Kidney epithelial cell (primary cell): ENCODE data around the gene DCTPP1. TPM values are rescaled to one million over a fixed set of nuclear protein-coding genes. Genes with fewer than 3 reads are reported as not detected.
"Not testable (repeated sequence)": the region's sequence is repeated elsewhere in the genome, so short reads cannot be mapped to it uniquely, and the experiment has no call there.

Experiments used
- DNase-seq: peaks from one replicate; pipeline ENCODE4 v3.0.0-alpha.2; 2010; ENCODE audit warnings: low read depth
- H3K27me3 ChIP-seq: 2 replicates; pipeline ENCODE4 v1.6.0; 2011; ENCODE audit warnings: low read length; ENCODE audit not compliant: control insufficient read depth, insufficient read depth
- H3K36me3 ChIP-seq: 2 replicates; pipeline ENCODE4 v1.5.1; 2011; ENCODE audit warnings: low read length; ENCODE audit not compliant: control insufficient read depth, insufficient read depth
- H3K4me3 ChIP-seq: 2 replicates; pipeline ENCODE4 v1.5.1; 2011; ENCODE audit warnings: low read depth, mild to moderate bottlenecking, control low read depth, low read length
- CTCF ChIP-seq: IDR thresholded peaks from 2 replicates; pipeline ENCODE4 v1.5.1; 2011; ENCODE audit warnings: mild to moderate bottlenecking, moderate library complexity, low read length, control low read depth, inconsistent platforms; ENCODE audit not compliant: insufficient read depth, poor library complexity, severe bottlenecking
- total RNA-seq: library from RNA; depleted of rRNA; stranded (reverse); fragments of >200 nt; gene quantifications from 2 replicates; pipeline ENCODE4 v1.2.3, GENCODE V29; 2015

DCTPP1 gene
- total RNA-seq, 1 donor from 2014 or later = 42.1 TPM

GRCh38 chr16:30399435-30400186 is 30.2 kb downstream of the DCTPP1 start:
- TF ChIP-seq CTCF = no peak
- DNase-seq = no peak
- Histone ChIP-seq H3K27me3 (no peaks in the 10 kb centered on the region), H3K36me3 (no peaks in the 10 kb centered on the region), H3K4me3 (peak overlapping the region; percentile 33)

GRCh38 chr16:30398661-30399434 is 31.0 kb downstream of the DCTPP1 start:
- TF ChIP-seq CTCF = no peak

GRCh38 chr16:30397776-30398660 is 31.8 kb downstream of the DCTPP1 start:
- no peaks in the 10 kb centered on the region for H3K27me3 ChIP-seq
- no peak for TF ChIP-seq CTCF
- H3K36me3 ChIP-seq = no peaks in the 10 kb centered on the region
- no peak overlapping the region for H3K4me3 ChIP-seq
- no peak for DNase-seq

More at GRCh38 chr16:30398661-30399434, 31.0 kb downstream of the DCTPP1 start:
- Histone ChIP-seq H3K4me3 (no peak overlapping the region), H3K27me3 (no peaks in the 10 kb centered on the region), H3K36me3 (no peaks in the 10 kb centered on the region)
- DNase-seq = no peak

GRCh38 chr16:30397056-30397455 is 32.8 kb downstream of the DCTPP1 start:
- no peaks in the 10 kb centered on the region for H3K36me3 ChIP-seq
- no peaks in the 10 kb centered on the region for H3K27me3 ChIP-seq
- TF ChIP-seq CTCF = no peak
- no peak for DNase-seq
- no peak overlapping the region for H3K4me3 ChIP-seq

GRCh38 chr16:30396627-30397026 is 33.2 kb downstream of the DCTPP1 start:
- H3K27me3 ChIP-seq, H3K4me3 ChIP-seq, H3K36me3 ChIP-seq, DNase-seq: not testable (repeated sequence)

GRCh38 chr16:30395992-30396585 is 33.7 kb downstream of the DCTPP1 start:
- peak overlapping the region; percentile 87 for H3K4me3 ChIP-seq
- H3K27me3 ChIP-seq = no peaks in the 10 kb centered on the region
- no peaks in the 10 kb centered on the region for H3K36me3 ChIP-seq
- DNase-seq = no peak
- no peak for TF ChIP-seq CTCF
